Prostate gland (tissue), 2 donors: ENCODE results near the gene JPH3.

Experiments used
- CTCF ChIP-seq, 4 experiments: fragments of 200-600 bp in 2 of 4; fragments of 450-650 bp in 2 of 4; sonication (generic) in 2 of 4; IDR thresholded peaks; 1 replicate in 3 of 4; 2 replicates in 1 of 4; pipeline ENCODE4 v1.5.1; 2016 to 2019; ENCODE audit warnings: antibody characterized with exemption in 4 of 4, mild to moderate bottlenecking in 2 of 4, moderate library complexity in 2 of 4
- POLR2A ChIP-seq: fragments of 450-650 bp; IDR thresholded peaks from one replicate; pipeline ENCODE4 v1.6.1; 2016; ENCODE audit warnings: antibody characterized with exemption, mild to moderate bottlenecking
- POLR2AphosphoS5 ChIP-seq: sonication (generic); formaldehyde crosslinking; IDR thresholded peaks from one replicate; pipeline ENCODE4 v1.6.1; 2017; ENCODE audit warnings: antibody characterized with exemption

GRCh38 chr16:87636741-87637140 lies 34.4 kb downstream of the JPH3 start:
- TF ChIP-seq POLR2A (no peak), CTCF (IDR thresholded peaks at IDR 0.05) (no peak), POLR2AphosphoS5 (no peak)
